T-cell (primary cell): Measurements from ENCODE around the gene SMARCB1. TPM values are rescaled to one million over a fixed set of nuclear protein-coding genes. Genes with fewer than 3 reads are reported as not detected.

Experiments
- ATAC-seq, 4 experiments: fragments of 200-7000 bp in 3 of 4; fragments of 150-1000 bp in 1 of 4; cut with Tn5 transposase; replicated peaks in 1 of 4; 1 replicate in 3 of 4; 2 replicates in 1 of 4; pipeline ENCODE4 v1.10.0; 2021; ENCODE audit warnings: moderate library complexity in 3 of 4, mild to moderate bottlenecking in 2 of 4, moderate number of reproducible peaks in 1 of 4
- CTCF ChIA-PET, 2 donors: fragments of 300-600 bp; sonication (Branson Sonifier 250); formaldehyde crosslinking; loops; one replicate each; lab custom pipeline; 2022; ENCODE audit warnings: antibody characterized with exemption in 2 of 2; lab: Charles Lee
- POLR2A ChIA-PET, 2 donors: fragments of 300-600 bp; sonication (Branson Sonifier 250); formaldehyde crosslinking; loops; one replicate each; lab custom pipeline; 2022; ENCODE audit warnings: antibody characterized with exemption in 2 of 2; lab: Charles Lee
- DNase-seq, 35 experiments: peaks; one replicate each; pipeline versions ENCODE4 v3.0.0 to v3.0.0-alpha.2; 2013 to 2023
- H3K27ac ChIP-seq: one replicate; pipeline ENCODE4 v1.5.1; 2013; ENCODE audit warnings: low read length
- H3K27me3 ChIP-seq, 2 experiments: replicated peaks in 1 of 2; 1 replicate in 1 of 2; 2 replicates in 1 of 2; pipeline versions ENCODE4 v1.6.1 to v1.7.0; 2013; ENCODE audit warnings: low read length in 1 of 2, mixed read lengths in 1 of 2; ENCODE audit not compliant: control insufficient read depth in 2 of 2, insufficient read depth in 2 of 2; ENCODE audit errors: extremely low read depth in 1 of 2
- H3K36me3 ChIP-seq, 2 donors: 1 replicate in 1 of 2; 2 replicates in 1 of 2; pipeline versions ENCODE4 v1.6.1 to v1.7.0; 2013; ENCODE audit warnings: low read length in 1 of 2; ENCODE audit not compliant: control insufficient read depth in 2 of 2, insufficient read depth in 1 of 2; ENCODE audit errors: extremely low read depth in 1 of 2
- H3K4me1 ChIP-seq, 2 experiments: 1 replicate in 1 of 2; 2 replicates in 1 of 2; pipeline versions ENCODE4 v1.6.1 to v1.7.0; 2013; ENCODE audit warnings: low read length in 2 of 2, mixed read lengths in 1 of 2; ENCODE audit not compliant: insufficient read depth in 2 of 2, control insufficient read depth in 1 of 2; ENCODE audit errors: extremely low read depth in 1 of 2
- H3K4me3 ChIP-seq, 2 donors: 1 replicate in 1 of 2; 2 replicates in 1 of 2; pipeline versions ENCODE4 v1.5.1 to v1.7.0; 2013; ENCODE audit warnings: mild to moderate bottlenecking in 2 of 2, low read length in 1 of 2, moderate library complexity in 1 of 2; ENCODE audit not compliant: control insufficient read depth in 1 of 2; ENCODE audit errors: extremely low read depth in 1 of 2
- H3K9me3 ChIP-seq: 2 replicates; pipeline ENCODE4 v1.7.0; 2013
- H3K27ac Mint-ChIP-seq, 2 donors: one replicate each; pipeline ENCODE4 v1.8.0; 2020 to 2021; ENCODE audit warnings: mild to moderate bottlenecking in 2 of 2, mixed read lengths in 2 of 2
- H3K27me3 Mint-ChIP-seq, 2 donors: one replicate each; pipeline ENCODE4 v1.8.0; 2021 to 2022; ENCODE audit warnings: mixed read lengths in 2 of 2
- H3K36me3 Mint-ChIP-seq: one replicate; pipeline ENCODE4 v1.8.0; 2021; ENCODE audit warnings: mixed read lengths
- H3K4me1 Mint-ChIP-seq, 3 donors: one replicate each; pipeline ENCODE4 v1.8.0; 2020 to 2022; ENCODE audit warnings: mixed read lengths in 3 of 3, mild to moderate bottlenecking in 1 of 3
- H3K4me3 Mint-ChIP-seq, 3 donors: one replicate each; pipeline ENCODE4 v1.8.0; 2020 to 2022; ENCODE audit warnings: mild to moderate bottlenecking in 3 of 3, mixed read lengths in 3 of 3, moderate library complexity in 3 of 3
- H3K9me3 Mint-ChIP-seq, 3 donors: one replicate each; pipeline ENCODE4 v1.8.0; 2020 to 2022; ENCODE audit warnings: mixed read lengths in 3 of 3
- WGBS: methylation state at CpG from one replicate; pipeline ENCODE4 v1.1.5; 2013; ENCODE audit warnings: missing lambda C conversion rate; ENCODE audit not compliant: insufficient coverage; 5-methylcytosine and 5-hydroxymethylcytosine counted together
- total RNA-seq, 35 experiments: library from RNA in 6 of 35; stranded (reverse) in 6 of 35; fragments of 120-200 nt in 1 of 35; gene quantifications; one replicate each; pipeline versions ENCODE4 v1.2.1 to v1.2.4 and lab custom pipeline; 2013 to 2026

SMARCB1 gene
- total RNA-seq, 5 donors from 2014 or later (not counting 1 experiment from before 2014, with no cell fraction given): 50.2 to 57.7 (median 54.3) TPM

- no peak for ATAC-seq
- CTCF ChIA-PET: interaction anchor here in 1 of 2 donors (0.7 kb wide), 2 partner anchors 10 to 247 kb away, joined by 3 to 5 read pairs; no protein-coding TSS in a partner anchor
- Mint-ChIP-seq H3K27ac (no peak overlapping the region), H3K9me3 (no peaks in the 10 kb centered on the region), H3K27me3 (no peaks in the 10 kb centered on the region), H3K4me1 (peaks cover 0 to 10% (median 0%) of the 10 kb centered on the region in 3 donors), H3K4me3 (no peak overlapping the region), H3K36me3 (no peaks in the 10 kb centered on the region)
- DNase-seq: no peak
- H3K4me1 ChIP-seq: peaks cover 0 to under 1% of the 10 kb centered on the region in 2 experiments
- 45% methylated on average over 3 of the region's 4 CpGs for WGBS
- H3K4me3 ChIP-seq: no peak overlapping the region
- H3K27ac ChIP-seq: no peak overlapping the region
- H3K9me3 ChIP-seq: no peaks in the 10 kb centered on the region
- H3K27me3 ChIP-seq: no peaks in the 10 kb centered on the region
- POLR2A ChIA-PET: interaction anchor here in 1 of 2 donors (0.7 kb wide), 1 partner anchor 15 kb away, joined by 10 read pairs; no protein-coding TSS in a partner anchor
- no peaks in the 10 kb centered on the region for H3K36me3 ChIP-seq
Observed at GRCh38 chr22:23756891-23757290, 29.9 kb upstream of the SMARCB1 start.

GRCh38 chr22:23759566-23759965 is 27.2 kb upstream of the SMARCB1 start:
- Mint-ChIP-seq H3K27ac (no peak overlapping the region), H3K4me3 (no peak overlapping the region), H3K4me1 (peaks cover 16 to 27% (median 19%) of the 10 kb centered on the region in 3 donors), H3K9me3 (no peaks in the 10 kb centered on the region), H3K27me3 (no peaks in the 10 kb centered on the region), H3K36me3 (no peaks in the 10 kb centered on the region)
- Histone ChIP-seq H3K27ac (no peak overlapping the region), H3K36me3 (peaks cover 0 to 3% of the 10 kb centered on the region in 2 donors), H3K4me1 (peaks cover 11 to 22% of the 10 kb centered on the region in 2 experiments), H3K4me3 (no peak overlapping the region), H3K9me3 (no peaks in the 10 kb centered on the region), H3K27me3 (no peaks in the 10 kb centered on the region)
- 98% methylated on average over 4 of the region's 4 CpGs for WGBS
- DNase-seq (no peak), ATAC-seq (no peak)
- ChIA-PET CTCF (no interaction called here), POLR2A (no interaction called here)

- Histone ChIP-seq H3K27me3 (no peaks in the 10 kb centered on the region), H3K4me3 (no peak overlapping the region), H3K36me3 (peaks cover 2 to 3% of the 10 kb centered on the region in 2 donors), H3K4me1 (peaks cover 11 to 27% of the 10 kb centered on the region in 2 experiments), H3K27ac (no peak overlapping the region), H3K9me3 (no peaks in the 10 kb centered on the region)
- ChIA-PET CTCF (no interaction called here), POLR2A (interaction anchor here in 1 of 2 donors (0.7 kb wide), 1 partner anchor 114 kb away, joined by 6 read pairs; no protein-coding TSS in a partner anchor)
- no peak overlapping the region for H3K27ac Mint-ChIP-seq
- ATAC-seq (no peak), DNase-seq (no peak)
- H3K36me3 Mint-ChIP-seq: no peaks in the 10 kb centered on the region
- H3K9me3 Mint-ChIP-seq: no peaks in the 10 kb centered on the region
- peaks cover 18 to 31% (median 23%) of the 10 kb centered on the region in 3 donors for H3K4me1 Mint-ChIP-seq
- no peaks in the 10 kb centered on the region for H3K27me3 Mint-ChIP-seq
- no peak overlapping the region for H3K4me3 Mint-ChIP-seq
- 78% methylated on average over 3 of the region's 6 CpGs for WGBS
Observed at GRCh38 chr22:23760056-23760455, 26.7 kb upstream of the SMARCB1 start.

GRCh38 chr22:23762842-23763578 is 23.8 kb upstream of the SMARCB1 start, which contains the start of gene C22orf15:
C22orf15 (plus strand) TSS chr22:23762990; CDS start chr22:23763307, 317 bp downstream.
- Histone ChIP-seq H3K36me3 (peaks cover 2 to 3% of the 10 kb centered on the region in 2 donors), H3K27ac (peak within 1 kb of the TSS; percentile 10), H3K27me3 (no peaks in the 10 kb centered on the region), H3K4me1 (peaks cover 15 to 51% of the 10 kb centered on the region in 2 experiments), H3K9me3 (no peaks in the 10 kb centered on the region), H3K4me3 (peak within 1 kb of the TSS; percentile 43 to 44)
- 32% methylated on average over 15 of the region's 23 CpGs for WGBS
- peak in 5 of 35 experiments; percentile 8 to 32 (median 14) for DNase-seq
- H3K4me1 Mint-ChIP-seq: peaks cover 28 to 48% (median 41%) of the 10 kb centered on the region in 3 donors
- no peaks in the 10 kb centered on the region for H3K9me3 Mint-ChIP-seq
- ATAC-seq: peak; percentile 23 to 51 (median 46)
- peak within 1 kb of the TSS; percentile 64 to 84 (median 71) for H3K4me3 Mint-ChIP-seq
- no peaks in the 10 kb centered on the region for H3K36me3 Mint-ChIP-seq
- peak within 1 kb of the TSS; percentile 80 to 90 for H3K27ac Mint-ChIP-seq
- H3K27me3 Mint-ChIP-seq: no peaks in the 10 kb centered on the region
- ChIA-PET POLR2A (no interaction called here), CTCF (interaction anchor here in 1 of 2 donors (0.5 to 0.7 kb wide), 2 partner anchors 88 to 155 kb away, joined by 3 read pairs; no protein-coding TSS in a partner anchor)

- POLR2A ChIA-PET: no interaction called here
- peak overlapping the region; percentile 63 to 90 for H3K27ac Mint-ChIP-seq
- 19% methylated on average over 15 of the region's 17 CpGs for WGBS
Observed at GRCh38 chr22:23763579-23763945, 23.2 kb upstream of the SMARCB1 start.

GRCh38 chr22:23763954-23764353 is 22.8 kb upstream of the SMARCB1 start:
- H3K27me3 ChIP-seq: peaks cover 0 to 1% of the 10 kb centered on the region in 2 experiments
- Mint-ChIP-seq H3K9me3 (no peaks in the 10 kb centered on the region), H3K27ac (peak overlapping the region; percentile 63 to 90), H3K27me3 (no peaks in the 10 kb centered on the region), H3K4me3 (peak overlapping the region; percentile 64 to 84 (median 71)), H3K36me3 (no peaks in the 10 kb centered on the region), H3K4me1 (peaks cover 28 to 49% (median 42%) of the 10 kb centered on the region in 3 donors)
- no peaks in the 10 kb centered on the region for H3K9me3 ChIP-seq
- no peak for ATAC-seq
- no peak for DNase-seq
- CTCF ChIA-PET: no interaction called here
- POLR2A ChIA-PET: no interaction called here
- 66% methylated on average over 3 of the region's 7 CpGs for WGBS
- no peak overlapping the region for H3K27ac ChIP-seq
- peaks cover 18 to 59% of the 10 kb centered on the region in 2 experiments for H3K4me1 ChIP-seq
- H3K4me3 ChIP-seq: peak overlapping the region; percentile 43 to 44
- peaks cover 2 to 3% of the 10 kb centered on the region in 2 donors for H3K36me3 ChIP-seq

More at GRCh38 chr22:23763579-23763945, 23.2 kb upstream of the SMARCB1 start:
- CTCF ChIA-PET: interaction anchor here in 1 of 2 donors (0.5 kb wide), 1 partner anchor 155 kb away, joined by 3 read pairs; no protein-coding TSS in a partner anchor
- H3K4me1 Mint-ChIP-seq: peaks cover 28 to 49% (median 42%) of the 10 kb centered on the region in 3 donors
- no peaks in the 10 kb centered on the region for H3K27me3 Mint-ChIP-seq
- no peak overlapping the region for H3K27ac ChIP-seq
- DNase-seq (peak in 19 of 35 experiments; percentile 28 to 64 (median 44)), ATAC-seq (peak; percentile 52 to 67 (median 62))
- H3K36me3 ChIP-seq: peaks cover 2 to 3% of the 10 kb centered on the region in 2 donors
- no peaks in the 10 kb centered on the region for H3K9me3 ChIP-seq
- H3K4me1 ChIP-seq: peaks cover 18 to 57% of the 10 kb centered on the region in 2 experiments
- no peaks in the 10 kb centered on the region for H3K27me3 ChIP-seq
- H3K9me3 Mint-ChIP-seq: no peaks in the 10 kb centered on the region
- H3K4me3 ChIP-seq: peak overlapping the region; percentile 43 to 44
- H3K36me3 Mint-ChIP-seq: no peaks in the 10 kb centered on the region
- H3K4me3 Mint-ChIP-seq: peak overlapping the region; percentile 64 to 84 (median 71)
